Subcutaneous abdominal adipose tissue (tissue), 5 donors: ENCODE measurements around the gene UPK3A.
"Not testable (repeated sequence)": the region's sequence is repeated elsewhere in the genome, so short reads cannot be mapped to it uniquely, and the experiment has no call there.

Experiments used
- H3K27ac ChIP-seq: one replicate; pipeline ENCODE4 v1.7.0; 2013; ENCODE audit warnings: low read depth, mild to moderate bottlenecking, inconsistent platforms, low read length, moderate library complexity
- H3K27me3 ChIP-seq, 5 donors: one replicate each; pipeline ENCODE4 v1.7.0; 2013; ENCODE audit warnings: low read length in 5 of 5, inconsistent platforms in 1 of 5; ENCODE audit not compliant: control insufficient read depth in 5 of 5, insufficient read depth in 4 of 5
- H3K36me3 ChIP-seq, 5 donors: one replicate each; pipeline ENCODE4 v1.7.0; 2013; ENCODE audit warnings: low read length in 5 of 5; ENCODE audit not compliant: control insufficient read depth in 5 of 5, insufficient read depth in 5 of 5
- H3K4me1 ChIP-seq, 5 donors: one replicate each; pipeline ENCODE4 v1.7.0; 2013; ENCODE audit warnings: low read length in 5 of 5, mild to moderate bottlenecking in 3 of 5, moderate library complexity in 1 of 5; ENCODE audit not compliant: control insufficient read depth in 5 of 5, insufficient read depth in 5 of 5
- H3K4me3 ChIP-seq, 5 donors: one replicate each; pipeline ENCODE4 v1.7.0; 2013; ENCODE audit warnings: low read length in 5 of 5, low read depth in 1 of 5
- H3K9ac ChIP-seq, 5 donors: one replicate each; pipeline ENCODE4 v1.7.0; 2013; ENCODE audit warnings: low read length in 5 of 5, mild to moderate bottlenecking in 4 of 5, moderate library complexity in 3 of 5
- H3K9me3 ChIP-seq, 5 donors: one replicate each; pipeline ENCODE4 v1.7.0; 2013; ENCODE audit warnings: low read length in 5 of 5; ENCODE audit not compliant: control insufficient read depth in 5 of 5
- donor health status: healthy.
- donor health status: healthy.
- donor health status: healthy.
- donor health status: healthy.
- donor health status: healthy.

Gene UPK3A

DNA sequence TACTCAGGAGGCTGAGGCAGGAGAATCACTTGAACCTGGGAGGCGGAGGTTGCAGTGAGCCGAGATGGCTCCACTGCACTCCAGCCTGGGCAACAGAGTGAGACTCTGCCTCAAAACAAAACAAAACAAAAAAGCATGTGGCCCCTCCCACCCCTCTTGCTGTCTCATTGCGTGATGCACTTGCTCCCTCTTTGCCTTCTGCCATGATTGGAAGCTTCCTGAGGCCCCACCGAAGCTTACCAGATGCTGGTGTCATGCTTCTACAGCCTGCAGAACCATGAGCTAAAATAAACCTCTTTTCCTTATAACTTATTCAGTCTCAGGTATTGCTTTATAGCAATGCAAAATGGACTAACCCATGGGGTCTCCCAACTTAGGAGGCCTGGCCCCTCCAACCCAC lies 26.8 kb upstream of the UPK3A start:
- peaks cover 0 to 18% (median 15%) of the 10 kb centered on the region in 5 donors for H3K4me1 ChIP-seq

DNA sequence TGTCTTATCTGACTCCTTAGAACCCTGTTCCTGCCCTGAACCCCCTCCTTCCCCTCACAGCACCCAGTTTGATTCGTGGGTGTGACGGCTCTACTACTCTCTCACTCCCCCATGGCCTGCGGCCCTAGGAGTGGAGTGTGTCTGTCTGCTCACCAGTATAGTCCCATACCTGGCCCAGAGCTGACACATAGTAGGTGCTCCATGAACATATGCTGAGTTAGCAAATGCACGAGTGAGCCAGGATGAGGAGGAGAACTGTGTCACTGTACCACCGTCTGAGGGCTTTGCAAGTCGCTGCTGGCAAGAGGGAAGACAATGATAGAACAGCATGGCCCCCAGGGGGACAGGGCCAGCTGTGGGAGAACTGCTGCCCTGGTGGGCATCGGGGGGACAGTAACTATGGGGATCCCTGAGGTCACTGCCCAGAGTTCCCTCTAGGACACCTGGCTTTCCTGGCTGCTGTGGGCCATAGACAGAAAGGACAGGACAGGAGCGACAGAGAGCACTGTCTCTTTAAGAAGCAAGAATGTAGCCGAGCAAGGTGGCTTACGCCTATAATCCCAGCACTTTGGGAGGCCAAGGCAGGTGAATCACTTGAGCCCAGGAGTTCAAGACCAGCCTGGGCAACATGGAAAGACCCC lies 24.9 kb upstream of the UPK3A start:
- peaks cover 5 to 31% (median 27%) of the 10 kb centered on the region in 5 donors for H3K4me1 ChIP-seq
- no peaks in the 10 kb centered on the region for H3K36me3 ChIP-seq
- H3K4me3 ChIP-seq: no peak overlapping the region
- H3K27ac ChIP-seq: no peak overlapping the region
- H3K9me3 ChIP-seq: no peaks in the 10 kb centered on the region
- no peak overlapping the region for H3K9ac ChIP-seq
- H3K27me3 ChIP-seq: peaks cover 0 to 3% (median 0%) of the 10 kb centered on the region in 5 donors

More for the DNA sequence above, 26.8 kb upstream of the UPK3A start:
- not testable (repeated sequence) for H3K27me3 ChIP-seq, H3K36me3 ChIP-seq, H3K27ac ChIP-seq, H3K9ac ChIP-seq, H3K4me3 ChIP-seq, H3K9me3 ChIP-seq

DNA sequence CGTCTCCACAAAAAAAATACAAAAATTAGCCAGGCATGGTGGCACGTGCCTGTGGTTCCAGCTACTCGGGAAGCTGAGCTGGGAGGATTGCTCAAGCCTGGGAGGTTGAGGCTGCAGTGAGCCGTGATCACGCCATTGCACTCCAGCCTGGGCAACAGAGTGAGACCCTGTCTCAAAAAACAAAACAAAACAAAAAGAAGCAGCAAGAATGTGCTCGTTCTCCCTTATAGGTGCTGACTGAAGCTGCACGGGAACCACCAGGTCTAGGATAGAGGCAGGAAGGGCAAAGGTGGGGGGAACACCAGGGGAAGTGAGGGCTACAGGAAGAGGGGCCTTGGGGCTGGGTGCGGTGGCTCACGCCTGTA lies 24.4 kb upstream of the UPK3A start:
- H3K36me3 ChIP-seq, H3K9me3 ChIP-seq, H3K27me3 ChIP-seq, H3K4me3 ChIP-seq, H3K9ac ChIP-seq, H3K27ac ChIP-seq: not testable (repeated sequence)
- peaks cover 5 to 31% (median 27%) of the 10 kb centered on the region in 5 donors for H3K4me1 ChIP-seq

DNA sequence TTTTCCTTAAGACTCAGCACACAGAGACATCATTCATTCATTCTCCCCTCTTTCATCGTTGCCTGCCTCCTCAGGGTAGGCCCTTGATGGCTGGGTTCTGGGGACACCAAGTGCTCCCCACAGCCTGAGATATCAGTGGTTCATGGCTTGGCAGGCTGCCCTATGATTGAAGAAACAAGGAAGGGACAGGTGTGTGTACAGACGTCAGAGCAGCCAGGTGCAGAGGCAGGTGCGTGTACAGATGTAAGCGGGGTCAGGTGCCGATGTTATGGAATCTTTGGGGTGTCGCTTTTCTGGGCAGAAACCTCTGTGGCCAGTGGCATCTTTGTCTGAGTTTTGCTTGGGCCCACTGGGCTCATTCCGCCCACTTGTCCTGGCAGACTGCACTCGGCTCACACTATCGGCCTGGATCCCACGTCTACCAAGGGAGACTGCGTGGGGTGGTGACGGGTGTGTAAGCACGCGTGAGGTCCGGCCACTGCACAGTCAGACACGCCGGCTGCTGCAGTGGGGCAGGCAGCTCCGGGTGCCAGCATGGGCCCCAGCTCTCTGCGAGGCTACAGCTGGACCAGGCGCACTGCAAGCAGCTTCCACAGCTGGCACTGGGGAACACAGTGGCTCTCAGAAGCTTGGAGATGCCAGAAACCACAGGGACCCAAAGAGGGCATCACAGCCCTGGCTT lies 23.2 kb upstream of the UPK3A start:
- Histone ChIP-seq H3K4me3 (no peak overlapping the region), H3K9me3 (no peaks in the 10 kb centered on the region), H3K36me3 (no peaks in the 10 kb centered on the region), H3K27me3 (peaks cover 0 to 3% (median 0%) of the 10 kb centered on the region in 5 donors), H3K4me1 (peaks cover 5 to 31% (median 27%) of the 10 kb centered on the region in 5 donors), H3K9ac (no peak overlapping the region), H3K27ac (no peak overlapping the region)

DNA sequence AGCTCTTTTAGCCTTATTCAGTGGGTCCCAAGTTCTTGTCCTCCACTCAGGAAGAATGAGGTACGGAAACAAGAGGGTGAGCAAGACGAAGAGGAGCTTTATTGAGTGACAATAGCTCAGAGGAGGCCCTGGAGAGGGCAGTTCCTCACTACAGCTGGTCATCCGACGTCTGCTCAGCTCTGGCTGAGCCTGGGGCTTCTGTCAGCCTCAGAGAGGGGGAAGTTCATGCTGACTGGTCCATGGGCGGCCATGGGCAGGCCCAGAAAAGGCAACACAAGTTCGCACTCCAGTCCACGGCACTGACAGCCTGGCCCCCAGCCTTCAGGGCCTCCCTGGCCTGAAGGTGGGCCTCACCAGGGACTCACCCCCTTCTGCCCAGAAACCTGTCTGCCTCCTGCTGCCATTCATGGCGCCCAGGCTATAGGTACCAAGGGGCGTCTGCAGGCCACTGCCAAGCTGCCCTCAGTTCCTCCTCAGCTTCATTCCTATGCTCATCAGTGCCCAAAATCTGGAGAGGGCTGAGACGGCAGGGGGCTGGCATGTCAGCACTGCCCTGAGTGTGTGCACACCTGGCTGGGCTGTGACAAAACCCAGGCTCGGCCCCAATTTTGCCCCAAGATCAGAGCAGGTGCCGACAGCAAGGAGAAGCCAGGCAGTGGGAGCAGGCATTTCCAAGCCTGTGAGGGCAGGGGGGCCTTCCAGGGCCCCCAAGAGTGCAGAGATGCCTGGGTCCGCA lies 22.4 kb upstream of the UPK3A start:
- H3K27ac ChIP-seq: no peak overlapping the region
- peaks cover 0 to 3% (median 0%) of the 10 kb centered on the region in 5 donors for H3K27me3 ChIP-seq
- H3K36me3 ChIP-seq: no peaks in the 10 kb centered on the region
- no peak overlapping the region for H3K4me3 ChIP-seq
- no peak overlapping the region for H3K9ac ChIP-seq
- H3K4me1 ChIP-seq: peaks cover 5 to 31% (median 27%) of the 10 kb centered on the region in 5 donors
- no peaks in the 10 kb centered on the region for H3K9me3 ChIP-seq

DNA sequence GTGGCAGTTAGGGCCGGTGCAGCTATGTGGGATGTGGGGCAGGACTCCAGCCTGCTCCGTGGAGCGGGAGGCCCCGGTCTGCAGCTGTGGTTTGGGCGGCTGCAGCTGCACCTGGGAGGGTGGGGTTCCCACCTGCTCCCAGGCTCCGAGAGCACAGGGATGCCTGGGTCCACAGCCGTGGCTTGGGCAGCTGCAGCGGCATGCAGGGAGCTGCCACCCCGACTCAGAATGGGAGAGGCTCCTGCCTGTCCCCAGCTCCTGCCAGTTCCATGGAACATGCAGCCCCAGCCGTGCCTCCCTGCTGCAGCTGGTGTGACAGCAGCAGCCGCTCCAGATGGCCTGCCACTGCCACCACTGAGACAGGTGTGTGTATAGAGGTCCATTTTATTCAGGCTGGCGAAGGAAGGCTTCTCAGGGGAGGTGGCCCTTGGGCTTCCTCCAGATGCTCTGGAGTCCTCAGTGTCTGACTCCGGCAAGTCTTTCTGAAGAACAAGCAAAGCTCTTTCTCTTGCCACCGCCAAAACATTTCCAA lies 21.8 kb upstream of the UPK3A start:
- H3K9ac ChIP-seq: no peak overlapping the region
- peaks cover 0 to 3% (median 0%) of the 10 kb centered on the region in 5 donors for H3K27me3 ChIP-seq
- no peak overlapping the region for H3K27ac ChIP-seq
- H3K9me3 ChIP-seq: no peaks in the 10 kb centered on the region
- peak overlapping the region in 1 of 5 donors; percentile 17 for H3K4me3 ChIP-seq
- H3K36me3 ChIP-seq: no peaks in the 10 kb centered on the region
- peaks cover 5 to 31% (median 27%) of the 10 kb centered on the region in 5 donors for H3K4me1 ChIP-seq

DNA sequence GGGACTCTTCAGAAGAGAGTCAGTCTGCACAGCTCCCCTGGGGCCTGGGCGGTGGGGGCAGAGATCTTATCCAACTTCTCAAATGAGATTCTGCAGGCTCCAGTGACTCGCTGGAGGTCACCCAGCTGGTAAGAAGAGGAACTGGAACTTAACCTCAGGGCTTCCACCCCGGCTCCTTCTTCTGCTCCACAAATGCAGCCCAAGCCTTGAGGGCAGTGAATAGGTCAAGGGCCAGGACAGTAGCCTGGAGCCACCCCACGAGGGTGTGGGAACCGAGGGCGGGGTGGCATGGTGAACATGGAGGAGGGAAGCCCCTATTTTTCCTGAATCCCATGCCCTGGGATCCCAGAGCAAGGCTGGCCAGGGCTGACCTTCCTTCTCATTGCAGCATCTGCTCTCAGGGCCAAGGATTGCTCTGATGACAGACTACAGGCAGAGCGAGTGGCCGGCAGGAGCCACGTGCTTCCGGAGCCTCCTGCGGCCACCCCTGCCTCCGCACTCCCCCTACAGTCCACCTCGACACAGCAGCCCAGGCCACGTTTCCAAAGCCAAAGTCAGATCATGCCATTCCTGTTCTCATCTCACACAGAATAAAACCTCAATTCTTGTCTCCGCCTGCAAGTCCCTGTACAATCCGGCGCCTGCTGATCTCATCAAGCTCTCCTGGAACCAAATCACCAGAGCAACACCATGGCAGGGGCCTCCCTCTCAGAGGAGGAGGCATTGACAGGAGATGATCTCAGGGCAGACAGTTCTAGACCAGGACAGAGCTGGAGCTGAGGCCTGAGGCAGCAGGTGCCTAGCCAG lies 21.1 kb upstream of the UPK3A start:
- Histone ChIP-seq H3K9ac (peak overlapping the region in 4 of 5 donors; percentile 8 to 56 (median 42)), H3K4me3 (peak overlapping the region in 1 of 5 donors; percentile 17), H3K9me3 (no peaks in the 10 kb centered on the region), H3K4me1 (peaks cover 5 to 33% (median 29%) of the 10 kb centered on the region in 5 donors), H3K27me3 (peaks cover 0 to 3% (median 0%) of the 10 kb centered on the region in 5 donors), H3K27ac (no peak overlapping the region), H3K36me3 (no peaks in the 10 kb centered on the region)

DNA sequence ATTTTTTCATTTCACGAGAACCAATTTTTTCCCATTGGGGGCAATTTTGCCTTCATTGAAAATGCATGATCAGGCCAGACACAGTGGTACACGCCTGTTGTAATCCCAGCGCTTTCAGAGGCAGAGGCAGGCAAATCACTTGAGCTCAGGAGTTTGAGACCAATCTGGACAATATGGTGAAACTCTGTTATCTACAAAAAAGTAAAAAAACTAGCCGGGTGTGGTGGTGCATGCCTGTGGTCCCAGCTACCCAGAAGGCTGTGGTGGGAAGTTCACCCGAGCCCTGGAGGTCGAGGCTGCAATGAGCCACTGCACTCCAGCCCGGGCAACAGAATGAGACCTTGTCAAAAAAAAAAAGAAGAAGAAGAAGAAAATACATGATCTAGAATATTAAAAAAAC lies 19.2 kb upstream of the UPK3A start:
- no peaks in the 10 kb centered on the region for H3K36me3 ChIP-seq
- no peaks in the 10 kb centered on the region for H3K9me3 ChIP-seq
- H3K4me3 ChIP-seq: no peak overlapping the region
- peaks cover 0 to 8% (median 2%) of the 10 kb centered on the region in 5 donors for H3K27me3 ChIP-seq
- no peak overlapping the region for H3K27ac ChIP-seq
- no peak overlapping the region for H3K9ac ChIP-seq
- H3K4me1 ChIP-seq: peaks cover 5 to 50% (median 45%) of the 10 kb centered on the region in 5 donors

DNA sequence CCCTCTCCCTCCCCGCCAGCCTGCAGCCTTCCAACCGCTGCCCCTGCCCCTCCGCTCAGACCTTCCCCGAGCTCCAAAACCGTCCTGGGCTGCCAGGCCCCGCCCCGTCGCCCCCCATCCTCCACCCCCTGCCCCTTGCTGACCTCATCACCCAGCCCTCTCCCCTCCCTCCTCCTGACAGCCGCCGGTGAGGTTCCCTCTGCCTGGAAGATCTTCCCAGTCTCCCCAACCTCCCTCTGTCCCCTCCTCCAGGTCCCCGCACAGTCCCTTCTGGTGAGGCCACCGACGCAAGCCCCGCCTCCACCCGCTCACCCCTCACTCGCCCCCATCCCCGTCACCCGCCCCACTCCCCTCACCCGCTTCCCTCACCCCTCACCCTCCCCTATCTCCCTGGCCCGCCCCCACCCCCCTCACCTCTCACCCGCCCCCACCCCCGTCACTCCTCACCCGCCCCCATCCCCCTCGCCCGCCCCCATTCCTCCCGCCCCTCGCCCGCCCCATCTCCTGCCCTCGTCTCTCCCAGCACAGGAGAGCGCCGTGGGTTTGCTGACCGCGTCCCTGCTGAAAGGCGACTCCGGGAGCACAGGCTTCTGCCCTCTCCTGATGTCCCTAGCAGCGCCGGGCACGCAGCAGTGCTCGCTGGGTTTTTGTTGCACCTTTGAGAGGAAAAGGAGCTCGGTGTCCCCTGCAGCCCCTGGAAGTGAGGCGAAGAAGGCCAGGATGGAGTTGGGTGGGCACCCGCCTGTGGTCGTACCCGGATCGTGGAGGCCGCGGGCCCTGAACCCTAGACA lies 16.4 kb upstream of the UPK3A start:
- Histone ChIP-seq H3K4me3 (peak overlapping the region in 4 of 5 donors; percentile 61 to 66 (median 64)), H3K36me3 (no peaks in the 10 kb centered on the region), H3K27me3 (peaks cover 0 to 8% (median 2%) of the 10 kb centered on the region in 5 donors), H3K9ac (peak overlapping the region in 3 of 5 donors; percentile 22 to 69 (median 54)), H3K4me1 (peaks cover 6 to 48% (median 46%) of the 10 kb centered on the region in 5 donors), H3K9me3 (no peaks in the 10 kb centered on the region), H3K27ac (no peak overlapping the region)
